ENCODE measurements around the gene LRATD1. TPM values are rescaled to one million over a fixed set of nuclear protein-coding genes. Genes with fewer than 3 reads are reported as not detected.
A peak's percentile ranks its signal among the peaks of the same experiment; 100 is the strongest.

LRATD1 gene
- total RNA-seq, 1 donor from 2014 or later = 1.9 TPM

- Mint-ChIP-seq H3K27me3 (ENCODE audit: insufficient read depth, low read depth) (peaks cover 21% of the 10 kb centered on the region), H3K36me3 (no peaks in the 10 kb centered on the region), H3K9me3 (no peaks in the 10 kb centered on the region), H3K4me3 (peak overlapping the region; percentile 89), H3K4me1 (peaks cover 30% of the 10 kb centered on the region), H3K27ac (no peak overlapping the region)
- Histone ChIP-seq H3K4me2 (peak overlapping the region; percentile 93), H3K79me2 (ENCODE audit: low read depth) (no peaks in the 10 kb centered on the region), H3F3A (ENCODE audit: low read depth) (peaks cover 10% of the 10 kb centered on the region), H4K20me1 (ENCODE audit: low read depth) (peaks cover 8% of the 10 kb centered on the region), H2AFZ (replicated peaks) (peak overlapping the region; percentile 86), H3K4me1 (peaks cover 8% of the 10 kb centered on the region), H3K27ac (no peak overlapping the region), H3K9me3 (ENCODE audit: low read depth) (no peaks in the 10 kb centered on the region), H3K9ac (no peak overlapping the region), H3K36me3 (no peaks in the 10 kb centered on the region), H3K4me3 (peak overlapping the region; percentile 69), H3K27me3 (peaks cover 94% of the 10 kb centered on the region)
- peak; percentile 67 for DNase-seq (ENCODE audit: low spot score)
- TF ChIP-seq CTCF (IDR thresholded peaks at IDR 0.05) = peak; percentile 18
- peak; percentile 66 for TF ChIP-seq EZH2 (IDR thresholded peaks at IDR 0.05)
- TF ChIP-seq EZH2phosphoT487 (IDR thresholded peaks at IDR 0.05) = no peak
Observed at GRCh38 chr2:14635391-14635871, 2.9 kb downstream of the LRATD1 start.

GRCh38 chr2:14638488-14638887 lies 6.0 kb downstream of the LRATD1 start:
- Histone ChIP-seq H3K27ac (no peak overlapping the region), H3K9me3 (ENCODE audit: low read depth) (no peaks in the 10 kb centered on the region), H3K79me2 (ENCODE audit: low read depth) (no peaks in the 10 kb centered on the region), H3K27me3 (peaks cover 65% of the 10 kb centered on the region), H3K9ac (no peak overlapping the region), H4K20me1 (ENCODE audit: low read depth) (peaks cover 8% of the 10 kb centered on the region), H3K4me1 (peaks cover 8% of the 10 kb centered on the region), H3F3A (ENCODE audit: low read depth) (peaks cover 5% of the 10 kb centered on the region), H3K4me2 (no peak overlapping the region), H3K36me3 (no peaks in the 10 kb centered on the region), H2AFZ (replicated peaks) (no peak overlapping the region), H3K4me3 (no peak overlapping the region)
- no peak for TF ChIP-seq EZH2 (IDR thresholded peaks at IDR 0.05)
- TF ChIP-seq CTCF (IDR thresholded peaks at IDR 0.05) = no peak
- TF ChIP-seq EZH2phosphoT487 (IDR thresholded peaks at IDR 0.05) = no peak
- H3K27ac Mint-ChIP-seq = no peak overlapping the region
- no peaks in the 10 kb centered on the region for H3K36me3 Mint-ChIP-seq
- H3K4me3 Mint-ChIP-seq = no peak overlapping the region
- no peaks in the 10 kb centered on the region for H3K9me3 Mint-ChIP-seq
- peaks cover 19% of the 10 kb centered on the region for H3K4me1 Mint-ChIP-seq
- DNase-seq (ENCODE audit: low spot score) = no peak
- peaks cover 9% of the 10 kb centered on the region for H3K27me3 Mint-ChIP-seq (ENCODE audit: insufficient read depth, low read depth)

GRCh38 chr2:14641116-14641515 lies 8.6 kb downstream of the LRATD1 start:
- no peak overlapping the region for H2AFZ ChIP-seq (replicated peaks)
- no peaks in the 10 kb centered on the region for H3F3A ChIP-seq (ENCODE audit: low read depth)
- H4K20me1 ChIP-seq (ENCODE audit: low read depth) = peaks cover 3% of the 10 kb centered on the region
- no peak overlapping the region for H3K27ac Mint-ChIP-seq
- no peak overlapping the region for H3K4me3 ChIP-seq
- H3K4me2 ChIP-seq = no peak overlapping the region
- no peaks in the 10 kb centered on the region for H3K79me2 ChIP-seq (ENCODE audit: low read depth)
- H3K4me1 ChIP-seq = no peaks in the 10 kb centered on the region
- DNase-seq (ENCODE audit: low spot score) = no peak
- no peaks in the 10 kb centered on the region for H3K36me3 Mint-ChIP-seq
- peaks cover 2% of the 10 kb centered on the region for H3K27me3 Mint-ChIP-seq (ENCODE audit: insufficient read depth, low read depth)
- TF ChIP-seq CTCF (IDR thresholded peaks at IDR 0.05) (no peak), EZH2phosphoT487 (IDR thresholded peaks at IDR 0.05) (no peak), EZH2 (IDR thresholded peaks at IDR 0.05) (no peak)
- no peak overlapping the region for H3K27ac ChIP-seq
- H3K9me3 ChIP-seq (ENCODE audit: low read depth) = no peaks in the 10 kb centered on the region
- H3K27me3 ChIP-seq = peaks cover 39% of the 10 kb centered on the region
- peaks cover 11% of the 10 kb centered on the region for H3K4me1 Mint-ChIP-seq
- H3K9ac ChIP-seq = no peak overlapping the region
- no peak overlapping the region for H3K4me3 Mint-ChIP-seq
- H3K36me3 ChIP-seq = no peaks in the 10 kb centered on the region
- H3K9me3 Mint-ChIP-seq = no peaks in the 10 kb centered on the region

Data from neural progenitor cell (in vitro differentiated cells).